ENCODE data around the gene KCNAB1. TPM values are rescaled to one million over a fixed set of nuclear protein-coding genes. Genes with fewer than 3 reads are reported as not detected.

The KCNAB1 gene
- total RNA-seq, 1 experiment from 2014 or later = 1.0 TPM

- no peak for TF ChIP-seq AFF4 (CRISPR knock-in tag; IDR thresholded peaks at IDR 0.05; ENCODE audit: borderline replicate concordance)
- no peak for TF ChIP-seq ZNF416 (CRISPR knock-in tag; IDR thresholded peaks at IDR 0.05)
- TF ChIP-seq CDX4 (CRISPR knock-in tag; IDR thresholded peaks at IDR 0.05; ENCODE audit: borderline replicate concordance) = no peak
Measured at GRCh38 chr3:156271508-156271907, 151.1 kb downstream of the KCNAB1 start (continued).

- ATAC-seq (peak; percentile 84), DNase-seq (ENCODE audit: low spot score) (no peak)
- no peak overlapping the region for H3K27ac Mint-ChIP-seq
- no peaks in the 10 kb centered on the region for H3K9me3 Mint-ChIP-seq
- no peaks in the 10 kb centered on the region for H3K4me1 Mint-ChIP-seq
- ChIA-PET POLR2A (no interaction called here), CTCF (interaction anchor here (0.6 to 0.9 kb wide), 3 partner anchors 19 to 1053 kb away, joined by 3 to 4 read pairs (median 3); no protein-coding TSS in a partner anchor)
- H3K4me3 Mint-ChIP-seq = no peak overlapping the region
- no peaks in the 10 kb centered on the region for H3K27me3 Mint-ChIP-seq (ENCODE audit: low read depth)
- H3K36me3 Mint-ChIP-seq = no peaks in the 10 kb centered on the region
- TF ChIP-seq JUN (CRISPR knock-in tag; IDR thresholded peaks at IDR 0.05) = no peak
Measured at GRCh38 chr3:156271995-156272719, 151.8 kb downstream of the KCNAB1 start.

- H3K36me3 Mint-ChIP-seq = no peaks in the 10 kb centered on the region
- CTCF ChIA-PET = interaction anchor here (0.6 to 0.9 kb wide), 4 partner anchors 18 to 1054 kb away, joined by 3 to 4 read pairs (median 3); no protein-coding TSS in a partner anchor
- no peak for TF ChIP-seq JUN (CRISPR knock-in tag; IDR thresholded peaks at IDR 0.05)
- TF ChIP-seq STAT6 (CRISPR knock-in tag; conservative IDR thresholded peaks at IDR 0.05; ENCODE audit: low read depth) = no peak
- TF ChIP-seq CREB1 (CRISPR knock-in tag; IDR thresholded peaks at IDR 0.05) = no peak
- no peak for TF ChIP-seq ZNF512 (CRISPR knock-in tag; IDR thresholded peaks at IDR 0.05; ENCODE audit: borderline replicate concordance)
- no peak for TF ChIP-seq NR2C2 (CRISPR knock-in tag; IDR thresholded peaks at IDR 0.05)
- no peak for TF ChIP-seq FOXP4 (CRISPR knock-in tag; IDR thresholded peaks at IDR 0.05)
- no peak for TF ChIP-seq PREB (CRISPR knock-in tag; IDR thresholded peaks at IDR 0.05; ENCODE audit: borderline replicate concordance)
- no peak for TF ChIP-seq E2F1 (CRISPR knock-in tag; IDR thresholded peaks at IDR 0.05)
- no peak for TF ChIP-seq ZBTB43 (CRISPR knock-in tag; IDR thresholded peaks at IDR 0.05)
- no peak for TF ChIP-seq ZNF671 (CRISPR knock-in tag; IDR thresholded peaks at IDR 0.05)
- TF ChIP-seq NR3C1 (CRISPR knock-in tag; conservative IDR thresholded peaks at IDR 0.05; ENCODE audit: low read depth) = no peak
Measured at GRCh38 chr3:156273111-156273694, 152.8 kb downstream of the KCNAB1 start.

More at GRCh38 chr3:156273111-156273694, 152.8 kb downstream of the KCNAB1 start:
- Mint-ChIP-seq H3K4me3 (no peak overlapping the region), H3K27me3 (ENCODE audit: low read depth) (no peaks in the 10 kb centered on the region), H3K9me3 (no peaks in the 10 kb centered on the region), H3K4me1 (no peaks in the 10 kb centered on the region), H3K27ac (no peak overlapping the region)
- no peak for DNase-seq (ENCODE audit: low spot score)
- POLR2A ChIA-PET = no interaction called here
- ATAC-seq = no peak

Measured in WTC11 (cell line).